ENCODE data around the gene NR2F1-AS1.
"Not testable (repeated sequence)": the region's sequence is repeated elsewhere in the genome, so short reads cannot be mapped to it uniquely, and the experiment has no call there.

Gene NR2F1-AS1

DNA sequence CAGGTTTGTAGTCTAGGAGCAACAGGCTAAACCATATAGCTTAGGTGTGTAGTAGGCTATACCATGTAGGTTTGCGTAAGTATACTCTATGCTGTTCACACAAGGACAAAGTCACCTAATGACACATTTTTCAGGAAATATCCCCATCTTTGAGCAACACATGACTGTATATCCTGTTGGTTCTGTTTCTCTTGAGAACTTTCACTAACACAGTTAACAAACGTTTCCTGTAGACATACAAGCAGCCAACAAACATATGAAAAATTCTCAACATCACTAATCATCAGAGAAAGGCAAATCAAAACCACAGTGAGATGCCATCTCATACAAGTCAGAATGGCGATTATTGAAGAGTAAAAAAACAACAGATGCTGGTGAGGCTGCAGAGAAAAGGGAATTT lies 68.2 kb downstream of the NR2F1-AS1 start:
- peak; percentile 90 for DNase-seq

DNA sequence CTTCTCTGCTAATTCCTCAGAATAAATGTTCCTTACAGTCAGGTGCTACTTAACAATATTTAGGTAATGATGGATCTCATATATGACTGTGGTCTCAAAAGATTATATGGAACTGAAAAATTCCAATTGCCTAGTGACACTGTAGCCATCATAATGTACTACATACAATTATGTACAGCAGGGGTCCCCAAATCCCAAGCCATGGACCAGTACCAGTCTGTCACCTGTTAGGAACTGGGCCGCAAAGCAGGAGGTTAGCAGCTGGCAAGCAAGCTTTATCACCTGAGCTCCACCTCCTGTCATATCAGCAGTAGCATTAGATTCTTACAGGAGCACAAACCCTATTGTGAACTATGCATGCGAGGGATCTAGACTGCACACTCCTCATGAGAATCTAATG lies 69.6 kb downstream of the NR2F1-AS1 start:
- no peak for DNase-seq

DNA sequence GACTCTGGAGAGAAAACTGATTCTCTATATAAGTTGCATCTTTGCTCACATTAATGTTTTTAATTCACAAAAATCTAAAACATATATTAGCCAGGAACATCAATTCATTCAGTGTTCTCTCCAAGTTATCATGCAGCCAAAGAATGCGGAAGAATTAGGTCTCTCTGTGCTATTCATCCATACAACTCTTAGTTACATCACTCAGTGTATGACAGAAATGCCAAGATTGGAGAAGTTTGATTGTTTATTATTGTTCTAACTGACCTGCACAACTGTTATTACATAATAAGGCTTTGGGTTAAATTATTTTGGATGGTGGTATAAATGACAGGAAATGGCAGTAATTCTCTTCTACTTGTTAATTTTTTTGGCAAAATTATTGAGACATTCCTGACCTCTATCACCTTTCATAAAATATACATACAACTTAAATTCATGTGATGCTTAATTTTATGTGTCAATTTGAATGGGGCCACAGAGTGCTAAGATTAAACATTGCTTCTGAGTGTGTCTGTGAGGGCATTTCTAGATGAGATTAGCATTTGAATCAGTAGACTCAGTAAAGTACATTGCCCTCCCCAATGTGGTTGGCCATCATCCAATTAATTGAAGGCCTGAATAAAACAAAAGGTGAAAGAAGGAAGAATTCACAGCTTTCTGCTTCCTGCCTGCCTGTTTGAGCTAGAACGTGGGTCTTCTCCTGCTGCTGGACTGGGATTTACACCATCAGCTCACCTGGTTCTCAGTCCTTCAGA lies 70.2 kb downstream of the NR2F1-AS1 start:
- DNase-seq: no peak

DNA sequence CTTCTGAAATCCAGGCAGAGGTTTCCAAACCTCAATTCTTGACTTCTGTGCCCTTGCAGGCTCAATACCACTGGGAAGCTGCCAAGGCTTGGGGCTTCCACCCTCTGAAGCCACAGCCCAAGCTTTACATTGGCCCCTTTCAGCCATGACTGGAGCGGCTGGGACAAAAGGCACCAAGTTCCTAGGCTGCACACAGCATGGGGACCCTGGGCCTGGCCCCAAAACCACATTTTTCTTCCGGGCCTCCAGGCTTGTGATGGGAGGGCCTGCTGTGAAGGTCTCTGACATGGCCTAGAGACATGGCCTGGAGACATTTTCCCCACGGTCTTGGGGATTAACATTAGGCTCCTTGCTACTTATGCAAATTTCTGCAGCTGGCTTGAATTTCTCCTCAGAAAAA lies 75.5 kb downstream of the NR2F1-AS1 start:
- DNase-seq: not testable (repeated sequence)

DNA sequence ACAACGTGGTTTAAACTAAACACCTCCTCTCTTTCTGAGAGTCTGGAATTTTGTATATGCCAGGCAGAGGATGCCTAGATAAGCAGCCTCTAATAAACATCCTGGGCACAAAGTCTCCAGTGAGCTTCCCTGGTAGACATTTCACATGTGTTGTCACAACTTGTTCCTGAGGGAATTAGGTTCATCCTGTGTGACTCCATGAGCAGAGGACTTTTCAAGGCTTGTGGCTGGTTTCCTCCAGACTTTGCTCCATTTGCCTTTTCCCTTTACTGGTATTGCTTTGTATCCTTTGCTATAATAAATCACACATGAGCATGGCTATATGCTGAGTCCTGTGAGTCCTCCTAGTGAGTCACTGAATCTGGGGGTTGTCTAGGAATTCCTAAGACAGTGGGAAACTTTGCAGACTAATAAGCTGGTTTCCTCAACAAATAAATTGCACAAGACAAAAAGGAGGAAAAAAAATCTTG lies 77.4 kb downstream of the NR2F1-AS1 start:
- DNase-seq: peak; percentile 96

DNA sequence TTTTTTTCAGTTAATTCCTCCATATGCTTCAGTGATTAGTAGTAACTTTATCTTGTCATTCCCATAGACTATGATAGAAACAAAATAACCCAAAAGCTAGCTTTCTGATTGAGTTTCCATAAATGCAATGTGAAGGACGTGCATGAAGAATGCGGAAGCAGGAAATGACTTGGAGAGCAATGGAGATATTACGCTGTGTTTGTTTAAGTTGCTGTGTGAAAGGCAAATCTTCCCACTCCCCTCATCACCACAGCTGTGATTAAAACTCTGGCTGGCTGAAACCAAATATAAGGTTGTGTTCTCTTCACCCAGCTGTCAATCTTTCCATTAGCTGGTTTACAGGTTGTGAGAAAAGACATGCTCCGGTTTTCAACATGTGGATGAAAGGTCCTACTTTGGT lies 83.9 kb downstream of the NR2F1-AS1 start:
- no peak for DNase-seq

DNA sequence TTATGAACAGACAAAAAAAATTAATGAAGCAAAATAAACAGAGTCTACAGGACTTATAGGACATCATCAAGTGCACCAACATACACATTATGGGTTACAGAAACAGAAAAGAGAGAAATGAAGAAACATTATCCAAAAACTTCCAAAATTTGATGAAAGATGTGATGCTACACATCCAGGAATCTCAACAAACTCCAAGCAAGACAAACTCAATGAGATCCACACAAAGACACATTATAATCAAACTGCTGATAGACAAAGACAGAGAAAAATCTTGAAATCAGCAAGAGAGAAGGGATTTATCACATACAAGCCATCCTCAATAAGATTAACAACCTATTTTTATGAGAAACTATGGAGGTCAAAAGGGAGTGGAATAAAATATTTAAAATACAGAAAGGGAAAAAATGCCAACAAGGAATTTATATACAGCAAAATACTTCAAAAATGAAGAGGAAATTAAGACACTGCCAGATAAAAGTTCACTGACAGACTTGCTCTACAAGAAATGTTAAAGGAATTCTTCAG lies 101.0 kb downstream of the NR2F1-AS1 start:
- no peak for DNase-seq

DNA sequence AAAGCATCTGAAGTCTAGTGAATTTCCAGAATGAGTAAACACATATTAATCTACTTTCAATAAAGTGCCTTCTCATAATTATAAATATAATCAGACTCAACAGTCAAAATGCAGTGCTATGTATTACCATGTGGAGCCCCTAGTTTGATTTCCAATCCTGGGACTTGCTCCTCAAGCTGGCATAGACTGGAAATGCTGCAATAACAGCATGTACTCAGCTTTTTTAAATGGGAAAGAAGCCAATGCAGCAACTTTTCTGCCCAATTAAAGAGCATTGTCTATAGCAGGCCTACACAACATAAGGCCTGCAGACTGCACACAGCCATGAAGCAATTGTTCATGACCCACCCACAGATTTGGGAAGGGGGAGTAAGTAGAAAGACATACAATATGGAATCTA lies 103.2 kb downstream of the NR2F1-AS1 start:
- no peak for DNase-seq

DNA sequence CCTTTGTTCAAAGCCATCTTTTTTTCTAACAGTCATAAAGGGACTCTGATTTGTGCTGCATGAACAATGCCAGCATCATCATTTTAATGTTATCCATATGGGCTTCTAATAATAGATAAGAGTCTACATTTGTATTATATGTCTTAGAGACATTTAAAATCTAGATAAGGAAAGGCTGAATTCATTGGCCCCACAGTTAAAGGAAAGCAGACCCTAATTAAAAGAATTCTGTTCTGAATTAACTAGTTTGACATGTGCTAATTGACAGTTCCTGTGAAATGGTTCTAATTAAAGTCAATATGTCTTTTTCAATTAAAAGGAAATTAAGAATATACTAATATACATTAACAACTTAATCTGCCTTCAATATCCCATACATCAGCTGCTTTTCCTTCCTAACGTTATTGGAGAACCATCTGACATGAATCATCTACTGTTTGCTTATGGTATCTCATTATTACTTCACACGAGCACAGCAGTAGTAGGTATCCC lies 104.7 kb downstream of the NR2F1-AS1 start:
- peak; percentile 16 for DNase-seq

DNA sequence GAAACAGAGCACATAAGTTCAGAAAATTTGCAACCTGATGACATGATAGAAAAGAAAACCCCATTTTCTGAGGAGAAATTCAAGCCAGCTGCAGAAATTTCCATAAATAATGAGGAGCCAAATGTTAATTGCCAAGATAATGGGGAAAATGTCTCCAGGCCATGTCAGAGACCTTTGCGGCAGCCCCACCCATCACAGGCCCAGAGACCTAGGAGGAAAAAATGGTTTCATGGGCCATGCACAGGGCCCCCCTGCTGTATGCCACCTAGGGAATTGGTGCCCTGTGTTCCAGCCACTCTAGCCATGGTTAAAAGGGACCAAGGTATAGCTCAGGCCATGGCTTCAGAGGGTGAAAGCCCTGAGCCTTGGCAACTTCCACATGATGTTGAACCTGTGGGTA lies 118.1 kb downstream of the NR2F1-AS1 start:
- DNase-seq: no peak

DNA sequence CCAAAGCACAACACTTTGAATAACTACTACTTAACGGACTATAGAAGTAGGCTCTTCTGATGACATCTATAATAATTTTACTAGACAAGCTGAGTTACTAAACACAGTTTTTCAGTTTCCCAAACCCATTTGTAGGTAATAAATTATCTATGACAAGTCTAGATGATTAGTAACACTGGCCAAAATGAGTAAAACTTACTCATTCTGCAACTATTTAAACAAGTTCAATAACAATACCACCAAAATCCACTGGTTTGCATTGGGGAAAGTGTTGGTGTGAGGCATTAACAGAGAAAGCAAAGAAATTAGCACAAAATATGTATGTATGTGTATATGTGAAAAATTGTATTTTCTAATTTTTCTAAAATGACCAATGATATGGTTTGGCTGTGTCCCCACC lies 119.3 kb downstream of the NR2F1-AS1 start:
- peak; percentile 56 for DNase-seq

DNA sequence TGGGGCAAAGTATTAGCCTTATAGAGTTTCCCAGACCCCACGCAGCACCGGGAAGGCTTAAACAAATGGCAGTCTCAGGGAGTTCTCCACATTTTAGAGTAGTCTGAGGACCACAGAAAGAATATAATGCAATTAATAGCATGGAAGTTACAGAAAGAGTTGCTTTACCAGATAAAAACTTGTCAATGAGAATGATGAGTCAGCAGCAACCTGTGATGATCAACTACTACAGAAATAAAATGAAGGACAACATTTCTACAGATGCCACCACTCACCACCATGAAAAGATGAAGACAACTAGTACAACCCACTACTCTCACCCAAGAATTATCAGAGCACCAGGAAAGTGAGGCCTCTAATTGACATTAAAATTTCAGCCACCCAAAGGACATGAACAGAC lies 120.7 kb downstream of the NR2F1-AS1 start:
- no peak for DNase-seq

DNA sequence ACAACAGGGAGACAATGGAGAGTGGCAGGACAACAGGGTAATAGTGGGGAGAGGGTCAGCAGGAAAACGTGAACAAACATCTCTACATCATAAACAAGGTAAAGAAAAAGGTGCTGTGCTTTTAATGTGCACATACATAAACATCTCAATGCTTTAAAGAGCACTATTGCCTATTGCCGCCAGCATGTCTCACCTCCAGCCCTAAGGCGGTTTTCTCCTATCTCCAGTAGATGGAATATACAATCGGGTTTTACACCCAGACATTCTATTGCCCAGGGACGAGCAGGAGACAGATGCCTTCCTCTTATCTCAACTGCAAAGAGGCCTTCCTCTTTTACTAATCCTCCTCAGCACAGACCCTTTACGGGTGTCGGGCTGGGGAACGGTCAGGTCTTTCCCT lies 124.2 kb downstream of the NR2F1-AS1 start:
- DNase-seq: not testable (repeated sequence)

DNA sequence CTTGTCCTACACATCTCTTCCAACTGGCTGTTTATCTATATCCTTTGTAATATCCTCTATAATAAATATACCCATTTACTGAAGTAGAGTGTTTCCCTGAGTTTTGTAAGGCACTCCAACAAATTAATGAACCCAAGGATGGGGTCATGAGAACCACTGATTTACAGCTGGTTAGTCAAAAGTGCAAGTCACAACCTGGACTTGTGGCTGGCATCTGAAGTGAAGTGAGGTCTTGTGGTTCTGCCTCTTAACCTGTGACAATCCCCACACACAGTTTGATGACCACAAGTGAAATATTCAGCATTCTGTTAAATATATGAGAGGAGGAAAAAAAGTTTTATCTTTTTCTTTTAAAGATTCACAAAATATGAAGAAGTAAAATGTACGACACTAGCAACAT lies 126.1 kb downstream of the NR2F1-AS1 start:
- DNase-seq: no peak

DNA sequence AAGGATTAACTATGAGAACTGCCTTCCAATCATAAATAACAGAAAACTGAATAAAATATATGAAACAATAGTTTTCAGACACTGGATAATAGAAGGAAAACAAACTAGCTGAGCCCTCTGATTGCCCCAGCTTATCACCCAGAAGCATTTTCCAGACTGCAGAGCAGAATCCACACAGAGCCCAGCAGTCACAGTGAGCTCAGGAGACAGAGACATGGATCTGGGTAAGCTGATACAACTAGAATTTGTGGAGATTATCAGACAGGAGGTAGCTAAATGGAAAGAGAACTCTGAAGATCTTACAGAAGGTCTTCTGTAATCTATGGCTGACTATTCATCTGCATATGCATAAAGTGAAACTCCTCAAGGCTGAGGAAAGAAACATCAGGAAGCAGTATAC lies 128.8 kb downstream of the NR2F1-AS1 start:
- no peak for DNase-seq

DNA sequence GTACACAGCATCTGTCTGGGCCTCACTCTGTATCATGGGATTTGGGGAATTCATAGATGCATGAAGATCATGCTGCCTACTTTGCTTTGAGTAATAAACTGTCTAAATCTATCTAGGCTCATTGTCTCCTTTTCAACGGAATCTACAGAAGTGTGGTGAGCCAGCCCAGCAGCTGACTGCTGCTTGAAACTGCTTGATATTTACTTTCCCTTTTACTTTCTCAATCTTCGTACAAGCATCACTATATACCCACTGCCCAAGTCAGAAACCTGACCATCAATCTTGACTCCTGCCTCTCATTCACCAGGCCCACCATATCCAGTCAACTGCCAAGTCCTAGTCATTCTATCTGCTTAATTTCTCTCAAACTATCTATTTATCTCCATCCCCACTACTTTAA lies 142.9 kb downstream of the NR2F1-AS1 start:
- no peak for DNase-seq

DNA sequence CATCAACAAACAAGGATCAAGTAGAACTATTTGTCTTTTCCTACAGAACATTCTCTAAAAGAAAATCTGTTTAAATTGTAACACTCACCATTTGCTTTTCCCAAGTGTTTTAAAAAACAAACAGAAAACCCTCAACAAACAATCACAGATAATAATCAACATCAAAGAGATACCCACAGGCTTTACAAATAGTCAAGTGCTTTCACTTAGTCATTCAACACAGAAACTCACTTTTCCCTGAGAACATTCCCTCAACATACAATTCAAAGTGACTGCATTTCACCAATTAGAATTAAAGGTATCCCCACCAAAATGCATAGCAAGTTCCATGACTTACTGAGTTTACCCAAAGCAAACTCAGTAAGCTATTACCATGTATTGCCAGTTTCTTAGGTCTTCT lies 144.9 kb downstream of the NR2F1-AS1 start:
- DNase-seq: no peak

DNA sequence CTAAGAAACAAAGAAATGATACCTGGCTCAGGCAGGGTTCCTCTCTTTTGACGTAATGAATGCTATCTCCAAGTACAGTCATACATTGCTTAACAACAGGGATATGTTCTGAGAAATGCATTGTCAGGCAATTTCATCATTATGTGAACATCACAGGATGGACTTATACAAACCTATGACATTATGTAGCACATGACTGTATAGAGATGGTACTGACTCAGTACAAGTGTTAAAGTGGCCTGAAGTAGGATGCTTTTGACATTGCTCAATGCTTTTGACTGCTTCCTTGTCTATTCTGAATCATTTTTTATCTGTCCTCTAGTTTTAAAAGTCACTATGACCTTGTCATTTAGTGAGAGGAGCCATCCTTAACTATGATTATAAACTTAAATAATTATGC lies 147.6 kb downstream of the NR2F1-AS1 start:
- DNase-seq: peak; percentile 64

DNA sequence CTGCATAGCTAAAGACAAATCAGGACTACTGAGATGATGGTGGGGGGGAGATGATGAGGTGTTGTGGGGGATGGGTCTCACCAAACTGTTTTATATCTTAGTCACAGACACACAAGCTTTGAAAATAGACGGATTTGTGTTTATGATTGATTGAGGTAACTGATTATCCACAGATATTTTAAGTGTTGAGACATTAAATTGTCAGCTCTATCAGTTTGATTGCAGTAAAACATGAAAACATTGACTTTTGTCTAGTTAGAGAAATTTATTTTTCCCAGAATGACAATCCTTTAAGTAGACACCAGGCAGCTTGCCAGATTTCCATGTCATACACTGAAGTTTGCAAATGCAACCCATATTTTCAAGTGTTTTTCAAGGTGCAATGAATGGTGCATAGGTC lies 149.8 kb downstream of the NR2F1-AS1 start:
- peak; percentile 28 for DNase-seq

DNA sequence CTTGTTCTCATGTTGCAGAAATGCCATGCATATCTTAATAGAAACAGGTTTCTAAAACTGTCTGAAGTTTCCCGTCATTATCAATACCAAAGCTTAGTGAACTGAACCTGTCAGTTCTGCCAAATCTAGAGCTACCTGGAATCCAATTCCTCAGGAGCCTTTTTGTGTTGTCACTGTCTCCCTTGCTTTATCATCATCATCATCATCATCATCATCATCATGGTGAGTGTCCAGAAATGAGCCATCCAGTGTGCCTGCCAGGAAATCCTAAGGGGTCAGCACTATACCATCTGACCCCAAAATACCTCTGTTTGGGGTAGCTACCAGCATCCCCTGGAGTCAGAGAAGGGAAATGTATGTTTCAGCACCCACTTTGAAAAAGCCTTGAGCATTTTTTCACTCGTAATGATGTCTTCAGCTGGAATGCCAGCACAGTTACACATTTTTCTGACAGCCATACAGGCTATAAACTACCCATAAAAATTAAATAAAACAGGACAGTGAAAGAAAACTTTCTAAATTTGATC lies 150.3 kb downstream of the NR2F1-AS1 start:
- DNase-seq: peak; percentile 8

DNA sequence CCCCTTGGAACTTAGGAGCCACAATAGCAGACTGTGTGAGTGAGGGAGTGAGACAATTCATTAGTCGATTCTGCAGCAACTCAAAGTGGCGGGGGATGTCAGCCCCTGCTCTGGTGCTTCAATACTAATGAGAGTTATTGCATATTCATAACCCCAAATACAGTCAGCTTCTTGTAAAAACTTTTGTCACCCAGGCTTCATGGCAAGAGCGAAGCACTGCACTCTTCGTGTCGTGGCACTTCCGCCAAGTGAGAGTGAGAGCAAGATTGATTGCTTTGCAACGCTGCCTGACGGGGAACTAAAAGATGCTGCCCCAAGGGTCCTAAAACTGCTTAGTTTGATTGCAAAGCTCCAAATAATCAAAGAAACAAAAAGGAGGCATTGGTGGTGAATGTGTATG lies 150.9 kb downstream of the NR2F1-AS1 start:
- DNase-seq: no peak

DNA sequence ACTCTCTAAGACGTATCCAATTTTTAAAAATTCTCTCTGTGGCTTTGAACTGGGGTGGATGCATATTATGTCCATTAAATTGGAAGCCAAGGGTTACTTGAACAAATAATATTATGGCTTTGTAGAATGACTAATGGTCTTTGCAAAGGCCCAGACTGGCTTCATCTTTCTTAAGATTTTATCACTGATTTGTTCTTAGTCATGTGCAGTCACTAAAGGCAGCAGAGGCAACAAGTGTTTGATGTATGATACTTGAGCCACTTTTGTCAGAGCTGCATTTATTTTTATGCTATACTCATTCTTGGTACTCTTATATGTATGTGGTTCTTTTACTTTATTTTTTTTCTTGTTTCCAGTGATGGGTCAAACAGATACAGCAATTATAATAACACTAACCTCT lies 152.2 kb downstream of the NR2F1-AS1 start:
- peak; percentile 36 for DNase-seq

DNA sequence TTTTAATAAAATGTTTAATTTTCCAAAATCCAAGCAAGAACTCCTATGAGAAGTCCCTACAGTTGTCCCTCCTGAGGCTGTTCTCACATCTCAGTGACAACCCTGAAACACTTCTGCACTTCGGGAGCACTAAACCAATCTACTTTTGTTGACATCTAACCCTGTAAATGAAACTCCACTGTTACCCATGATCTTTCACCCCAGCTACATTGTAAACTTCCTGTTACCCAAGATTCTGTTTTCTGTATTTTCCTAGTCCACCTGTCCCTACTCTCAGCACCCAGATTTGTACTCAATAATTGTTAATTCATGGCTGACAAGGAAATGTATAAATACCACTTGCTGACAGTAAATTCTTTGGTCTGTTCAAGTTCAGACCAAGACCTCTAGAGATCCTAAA lies 153.7 kb downstream of the NR2F1-AS1 start:
- DNase-seq: no peak

DNA sequence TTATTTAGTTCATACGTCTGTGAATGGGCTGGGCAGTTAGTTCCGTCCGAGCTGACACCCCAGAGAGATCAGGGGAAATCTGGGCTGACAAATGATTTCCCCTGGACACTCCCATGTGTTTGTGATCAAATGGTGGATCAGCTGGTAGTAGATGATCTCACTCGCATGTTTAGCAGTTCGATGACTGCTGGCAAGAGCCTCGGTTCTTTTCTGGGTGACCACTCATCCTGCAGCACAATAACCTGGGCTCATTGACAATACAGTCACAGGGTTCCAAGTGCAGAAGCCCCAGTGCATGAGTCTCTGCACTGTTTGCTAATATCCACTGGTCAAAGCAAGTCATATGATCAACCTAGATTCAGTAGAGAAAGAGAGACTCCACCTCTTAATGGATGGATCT lies 155.9 kb downstream of the NR2F1-AS1 start:
- no peak for DNase-seq

DNA sequence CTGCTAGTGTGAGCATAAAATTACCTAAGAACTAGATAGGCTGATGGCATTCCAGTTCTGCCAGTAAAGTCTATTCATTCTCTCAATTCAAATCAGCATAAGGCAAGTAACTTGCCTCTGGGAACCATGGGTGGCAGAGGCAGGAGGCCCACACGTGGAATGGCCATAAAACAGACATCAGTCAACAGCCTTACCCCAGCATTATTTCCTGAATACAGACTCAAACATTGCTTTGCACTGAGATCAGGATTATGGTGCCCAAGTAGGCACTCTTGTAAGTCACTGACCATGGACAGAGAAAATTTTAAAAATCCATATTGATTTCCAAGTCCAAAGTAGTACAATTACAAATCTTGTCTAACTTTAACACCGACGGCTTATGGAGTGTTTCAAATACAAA lies 157.7 kb downstream of the NR2F1-AS1 start:
- no peak for DNase-seq

Measured in fibroblast of skin of right biceps (primary cell).